Measurements from ENCODE around the gene SEMA6A. TPM values are rescaled to one million over a fixed set of nuclear protein-coding genes. Genes with fewer than 3 reads are reported as not detected.

Gene SEMA6A
- total and polyA plus RNA-seq, 4 donors: 3.4 to 31.6 (median 12.0) TPM

DNA sequence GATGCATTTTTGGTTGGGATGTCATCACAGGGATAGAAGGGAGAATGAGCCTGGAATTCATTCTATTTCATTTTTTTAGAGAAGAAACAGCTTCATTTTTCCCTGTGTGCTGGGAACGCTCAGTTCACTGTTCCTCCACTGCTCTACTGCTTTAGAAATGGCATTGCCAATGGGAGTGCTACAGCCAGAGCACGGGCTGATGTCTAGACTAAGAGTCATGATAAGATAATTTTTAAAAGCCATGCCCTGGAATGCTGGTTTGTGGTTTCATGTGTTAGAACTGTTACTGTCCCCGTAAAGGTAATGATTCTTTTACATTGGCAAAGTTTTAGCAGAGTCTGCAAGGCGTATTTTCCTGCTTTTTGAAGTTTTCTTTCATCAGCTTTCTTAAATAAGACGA, 119.6 kb downstream of the SEMA6A start:
- H3K27ac ChIP-seq (ENCODE audit: low read depth in 1 of 2, low read length in 1 of 2): no peak overlapping the region
- no peaks in the 10 kb centered on the region for H3K27me3 ChIP-seq (ENCODE audit: control insufficient read depth in 3 of 3, insufficient read depth in 3 of 3, low read length in 2 of 3)
- peaks cover 0 to 8% (median 1%) of the 10 kb centered on the region in 4 donors for H3K36me3 ChIP-seq (ENCODE audit: control insufficient read depth in 4 of 4, insufficient read depth in 4 of 4, low read length in 4 of 4)
- H3K9ac ChIP-seq (ENCODE audit: insufficient read depth in 1 of 2, low read length in 2 of 2): no peak overlapping the region
- DNase-seq: no peak
- peaks cover 4 to 14% (median 10%) of the 10 kb centered on the region in 5 donors for H3K4me1 ChIP-seq (ENCODE audit: control insufficient read depth in 5 of 5, insufficient read depth in 5 of 5, low read length in 5 of 5)
- TF ChIP-seq, protein P1, sequence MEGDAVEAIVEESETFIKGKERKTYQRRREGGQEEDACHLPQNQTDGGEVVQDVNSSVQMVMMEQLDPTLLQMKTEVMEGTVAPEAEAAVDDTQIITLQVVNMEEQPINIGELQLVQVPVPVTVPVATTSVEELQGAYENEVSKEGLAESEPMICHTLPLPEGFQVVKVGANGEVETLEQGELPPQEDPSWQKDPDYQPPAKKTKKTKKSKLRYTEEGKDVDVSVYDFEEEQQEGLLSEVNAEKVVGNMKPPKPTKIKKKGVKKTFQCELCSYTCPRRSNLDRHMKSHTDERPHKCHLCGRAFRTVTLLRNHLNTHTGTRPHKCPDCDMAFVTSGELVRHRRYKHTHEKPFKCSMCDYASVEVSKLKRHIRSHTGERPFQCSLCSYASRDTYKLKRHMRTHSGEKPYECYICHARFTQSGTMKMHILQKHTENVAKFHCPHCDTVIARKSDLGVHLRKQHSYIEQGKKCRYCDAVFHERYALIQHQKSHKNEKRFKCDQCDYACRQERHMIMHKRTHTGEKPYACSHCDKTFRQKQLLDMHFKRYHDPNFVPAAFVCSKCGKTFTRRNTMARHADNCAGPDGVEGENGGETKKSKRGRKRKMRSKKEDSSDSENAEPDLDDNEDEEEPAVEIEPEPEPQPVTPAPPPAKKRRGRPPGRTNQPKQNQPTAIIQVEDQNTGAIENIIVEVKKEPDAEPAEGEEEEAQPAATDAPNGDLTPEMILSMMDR (IDR thresholded peaks at IDR 0.05; ENCODE audit: control extremely low read depth, extremely low read depth): no peak
- H3K4me3 ChIP-seq: no peak overlapping the region
- no peak for ATAC-seq (ENCODE audit: insufficient read depth, low FRiP score)
- WGBS, 2 donors: 58 to 74% methylated on average over 5 of the region's 5 CpGs
- no peaks in the 10 kb centered on the region for H3K9me3 ChIP-seq (ENCODE audit: control insufficient read depth in 4 of 4, insufficient read depth in 3 of 4, low read length in 3 of 4)

DNA sequence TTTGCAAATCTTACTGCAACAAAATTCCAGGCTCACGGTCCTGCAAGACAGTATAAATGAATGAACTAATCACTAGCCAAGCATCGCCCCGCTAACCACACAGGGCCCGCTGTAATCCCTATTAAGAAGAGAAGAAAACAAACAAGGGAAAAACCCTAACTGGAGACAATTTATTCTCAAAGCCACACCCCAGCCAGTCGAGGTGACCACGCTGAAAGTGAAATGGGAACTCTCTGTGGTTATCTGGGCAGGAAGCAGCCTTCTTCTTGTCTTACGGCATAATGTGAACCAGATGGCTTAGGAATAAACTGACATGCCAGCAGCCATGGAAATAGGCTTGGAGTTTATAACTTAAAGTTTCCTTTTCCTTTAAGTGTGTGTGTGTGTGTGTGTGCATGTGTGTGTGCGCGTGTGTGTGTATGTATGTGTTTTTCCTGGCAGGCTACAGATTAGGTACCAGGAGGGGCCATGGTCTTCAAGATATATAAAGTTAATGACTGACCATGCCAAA, 120.2 kb downstream of the SEMA6A start:
- Histone ChIP-seq H3K9me3 (ENCODE audit: control insufficient read depth in 4 of 4, insufficient read depth in 3 of 4, low read length in 3 of 4) (no peaks in the 10 kb centered on the region), H3K9ac (ENCODE audit: insufficient read depth in 1 of 2, low read length in 2 of 2) (no peak overlapping the region), H3K36me3 (ENCODE audit: control insufficient read depth in 4 of 4, insufficient read depth in 4 of 4, low read length in 4 of 4) (peaks cover 0 to 8% (median 1%) of the 10 kb centered on the region in 4 donors), H3K27ac (ENCODE audit: low read depth in 1 of 2, low read length in 1 of 2) (peak overlapping the region in 1 of 2 donors; percentile 39), H3K4me1 (ENCODE audit: control insufficient read depth in 5 of 5, insufficient read depth in 5 of 5, low read length in 5 of 5) (peaks cover 4 to 14% (median 10%) of the 10 kb centered on the region in 5 donors), H3K4me3 (no peak overlapping the region), H3K27me3 (ENCODE audit: control insufficient read depth in 3 of 3, insufficient read depth in 3 of 3, low read length in 2 of 3) (no peaks in the 10 kb centered on the region)
- 7 to 36% methylated on average over 9 of the region's 9 CpGs for WGBS, 2 donors
- ATAC-seq (ENCODE audit: insufficient read depth, low FRiP score) (no peak), DNase-seq (peak; percentile 57 to 86 (median 79))
- TF ChIP-seq, protein P1 (IDR thresholded peaks at IDR 0.05; ENCODE audit: control extremely low read depth, extremely low read depth): no peak

DNA sequence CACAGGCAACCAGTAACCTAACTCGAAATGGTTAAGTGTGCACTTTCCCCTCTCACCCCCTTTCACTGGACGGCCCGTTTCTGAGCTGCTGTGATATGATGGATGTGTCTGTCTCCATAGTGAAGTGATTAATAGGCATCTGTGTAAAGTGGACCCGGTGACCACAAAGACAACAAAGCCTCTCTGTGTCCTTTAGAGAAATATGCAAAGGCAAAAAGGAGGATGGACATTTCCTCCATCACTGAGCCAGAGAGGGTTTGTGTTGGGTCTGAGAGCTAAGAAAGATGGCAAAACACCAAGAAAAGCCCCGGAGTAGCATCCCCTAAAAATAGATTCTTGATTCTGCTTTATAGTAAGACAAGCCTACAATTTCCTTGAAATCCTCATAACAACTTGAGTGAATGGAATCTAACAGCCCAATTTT, 120.6 kb downstream of the SEMA6A start:
- 44 to 56% methylated on average over 5 of the region's 5 CpGs for WGBS, 2 donors

More for the DNA sequence above, 120.6 kb downstream of the SEMA6A start:
- H3K4me3 ChIP-seq: no peak overlapping the region
- ATAC-seq (ENCODE audit: insufficient read depth, low FRiP score) (no peak), DNase-seq (peak in 1 of 3 donors; percentile 59)
- no peaks in the 10 kb centered on the region for H3K9me3 ChIP-seq (ENCODE audit: control insufficient read depth in 4 of 4, insufficient read depth in 3 of 4, low read length in 3 of 4)
- peaks cover 4 to 14% (median 10%) of the 10 kb centered on the region in 5 donors for H3K4me1 ChIP-seq (ENCODE audit: control insufficient read depth in 5 of 5, insufficient read depth in 5 of 5, low read length in 5 of 5)
- no peak overlapping the region for H3K27ac ChIP-seq (ENCODE audit: low read depth in 1 of 2, low read length in 1 of 2)
- H3K9ac ChIP-seq (ENCODE audit: insufficient read depth in 1 of 2, low read length in 2 of 2): no peak overlapping the region
- peaks cover 0 to 8% (median 1%) of the 10 kb centered on the region in 4 donors for H3K36me3 ChIP-seq (ENCODE audit: control insufficient read depth in 4 of 4, insufficient read depth in 4 of 4, low read length in 4 of 4)
- no peaks in the 10 kb centered on the region for H3K27me3 ChIP-seq (ENCODE audit: control insufficient read depth in 3 of 3, insufficient read depth in 3 of 3, low read length in 2 of 3)
- TF ChIP-seq, protein P1 (IDR thresholded peaks at IDR 0.05; ENCODE audit: control extremely low read depth, extremely low read depth): no peak
